Cardiac muscle cell (in vitro differentiated cells and primary cell): ENCODE measurements around the gene LGR6. TPM values are rescaled to one million over a fixed set of nuclear protein-coding genes. Genes with fewer than 3 reads are reported as not detected.

ENCODE experiments used
- DNase-seq, 2 donors: peaks; one replicate each; pipeline versions ENCODE4 v3.0.0 to v3.0.0-alpha.2; 2010 to 2017; ENCODE audit warnings: low read depth in 1 of 2, low spot score in 1 of 2
- H3K27ac ChIP-seq: fragments of 200-600 bp; sonication (generic); 2 replicates; pipeline ENCODE4 v1.5.1; 2016
- H3K27me3 ChIP-seq: fragments of 200-600 bp; sonication (generic); 2 replicates; pipeline ENCODE4 v1.6.0; 2016; ENCODE audit warnings: control low read depth
- H3K36me3 ChIP-seq: fragments of 200-600 bp; sonication (generic); 2 replicates; pipeline ENCODE4 v1.5.1; 2016; ENCODE audit warnings: control low read depth
- H3K4me1 ChIP-seq: fragments of 200-600 bp; sonication (generic); 2 replicates; pipeline ENCODE4 v1.8.1; 2017; ENCODE audit warnings: low read depth, mild to moderate bottlenecking, mixed run types
- H3K4me3 ChIP-seq: fragments of 200-600 bp; sonication (generic); 2 replicates; pipeline ENCODE4 v1.5.1; 2016; ENCODE audit warnings: mild to moderate bottlenecking
- H3K9me3 ChIP-seq: fragments of 200-600 bp; sonication (generic); 2 replicates; pipeline ENCODE4 v1.5.1; 2017; ENCODE audit warnings: low read depth, mild to moderate bottlenecking, control low read depth
- polyA plus RNA-seq: library from polyadenylated mRNA; unstranded; fragments of >200 nt; fragmentation: Nextera tagmentation; extraction: Ambion mirVana; gene quantifications from 2 replicates; pipeline ENCODE4 v1.2.1, GENCODE V29; 2016
- total RNA-seq: library from RNA; depleted of rRNA; stranded (reverse); fragments of >200 nt; gene quantifications from 2 replicates; pipeline ENCODE4 v1.2.3, GENCODE V29; 2016
- TF ChIP-seq, protein P1 (sequence below): IDR thresholded peaks from 2 replicates; pipeline ENCODE4 v1.5.1; 2012; ENCODE audit warnings: low read depth, mild to moderate bottlenecking, low read length

LGR6 gene
- total and polyA plus RNA-seq, 2 experiments from 2014 or later: 0.16 TPM; not detected in 1

DNA sequence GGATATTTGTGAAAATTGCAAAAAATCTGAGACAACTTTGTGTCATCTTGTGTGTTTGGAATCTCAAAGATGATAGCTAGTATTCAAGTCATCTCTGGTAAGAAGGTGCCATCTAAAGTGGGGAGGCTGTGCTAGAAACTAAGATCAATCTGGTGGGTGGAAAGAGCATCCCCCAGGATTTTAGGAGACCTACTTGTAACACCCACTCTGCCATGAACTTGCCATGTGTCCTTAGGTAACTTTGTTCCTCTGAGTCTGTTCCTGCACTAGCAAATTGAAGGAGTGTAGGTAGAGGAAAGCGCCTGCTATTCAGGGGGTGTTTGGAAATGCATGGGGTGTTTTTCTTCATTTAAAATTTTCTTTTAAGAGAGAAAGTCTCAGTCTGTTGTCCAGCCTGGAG lies 24.4 kb downstream of the LGR6 start:
- Histone ChIP-seq H3K27ac (no peak overlapping the region), H3K36me3 (no peaks in the 10 kb centered on the region), H3K4me1 (no peaks in the 10 kb centered on the region), H3K27me3 (peaks cover 52% of the 10 kb centered on the region), H3K9me3 (no peaks in the 10 kb centered on the region), H3K4me3 (no peak overlapping the region)
- no peak for DNase-seq
- TF ChIP-seq, protein P1, sequence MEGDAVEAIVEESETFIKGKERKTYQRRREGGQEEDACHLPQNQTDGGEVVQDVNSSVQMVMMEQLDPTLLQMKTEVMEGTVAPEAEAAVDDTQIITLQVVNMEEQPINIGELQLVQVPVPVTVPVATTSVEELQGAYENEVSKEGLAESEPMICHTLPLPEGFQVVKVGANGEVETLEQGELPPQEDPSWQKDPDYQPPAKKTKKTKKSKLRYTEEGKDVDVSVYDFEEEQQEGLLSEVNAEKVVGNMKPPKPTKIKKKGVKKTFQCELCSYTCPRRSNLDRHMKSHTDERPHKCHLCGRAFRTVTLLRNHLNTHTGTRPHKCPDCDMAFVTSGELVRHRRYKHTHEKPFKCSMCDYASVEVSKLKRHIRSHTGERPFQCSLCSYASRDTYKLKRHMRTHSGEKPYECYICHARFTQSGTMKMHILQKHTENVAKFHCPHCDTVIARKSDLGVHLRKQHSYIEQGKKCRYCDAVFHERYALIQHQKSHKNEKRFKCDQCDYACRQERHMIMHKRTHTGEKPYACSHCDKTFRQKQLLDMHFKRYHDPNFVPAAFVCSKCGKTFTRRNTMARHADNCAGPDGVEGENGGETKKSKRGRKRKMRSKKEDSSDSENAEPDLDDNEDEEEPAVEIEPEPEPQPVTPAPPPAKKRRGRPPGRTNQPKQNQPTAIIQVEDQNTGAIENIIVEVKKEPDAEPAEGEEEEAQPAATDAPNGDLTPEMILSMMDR: no peak

DNA sequence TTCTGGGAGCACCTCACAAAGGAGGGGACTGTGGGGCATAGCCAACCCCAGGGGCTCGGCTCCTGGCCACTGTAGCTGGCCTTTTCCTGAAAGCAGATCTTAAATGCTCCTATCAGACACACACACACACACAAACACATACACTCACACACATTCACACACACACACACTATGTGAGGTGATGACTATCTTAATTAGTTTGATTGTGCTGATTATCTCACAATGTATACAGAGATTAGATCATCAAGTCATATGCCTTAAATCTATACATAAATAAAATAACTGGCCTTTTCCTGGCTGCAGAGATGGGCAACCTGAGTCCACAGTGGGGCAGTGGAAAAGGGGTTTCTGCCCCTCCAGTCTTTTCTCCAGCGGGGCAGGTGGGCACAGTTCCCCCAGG lies 27.1 kb downstream of the LGR6 start:
- no peaks in the 10 kb centered on the region for H3K36me3 ChIP-seq
- TF ChIP-seq, protein P1: no peak
- H3K4me1 ChIP-seq: peaks cover 13% of the 10 kb centered on the region
- H3K9me3 ChIP-seq: no peaks in the 10 kb centered on the region
- no peak for DNase-seq
- no peak overlapping the region for H3K27ac ChIP-seq
- H3K27me3 ChIP-seq: peaks cover 24% of the 10 kb centered on the region
- no peak overlapping the region for H3K4me3 ChIP-seq

DNA sequence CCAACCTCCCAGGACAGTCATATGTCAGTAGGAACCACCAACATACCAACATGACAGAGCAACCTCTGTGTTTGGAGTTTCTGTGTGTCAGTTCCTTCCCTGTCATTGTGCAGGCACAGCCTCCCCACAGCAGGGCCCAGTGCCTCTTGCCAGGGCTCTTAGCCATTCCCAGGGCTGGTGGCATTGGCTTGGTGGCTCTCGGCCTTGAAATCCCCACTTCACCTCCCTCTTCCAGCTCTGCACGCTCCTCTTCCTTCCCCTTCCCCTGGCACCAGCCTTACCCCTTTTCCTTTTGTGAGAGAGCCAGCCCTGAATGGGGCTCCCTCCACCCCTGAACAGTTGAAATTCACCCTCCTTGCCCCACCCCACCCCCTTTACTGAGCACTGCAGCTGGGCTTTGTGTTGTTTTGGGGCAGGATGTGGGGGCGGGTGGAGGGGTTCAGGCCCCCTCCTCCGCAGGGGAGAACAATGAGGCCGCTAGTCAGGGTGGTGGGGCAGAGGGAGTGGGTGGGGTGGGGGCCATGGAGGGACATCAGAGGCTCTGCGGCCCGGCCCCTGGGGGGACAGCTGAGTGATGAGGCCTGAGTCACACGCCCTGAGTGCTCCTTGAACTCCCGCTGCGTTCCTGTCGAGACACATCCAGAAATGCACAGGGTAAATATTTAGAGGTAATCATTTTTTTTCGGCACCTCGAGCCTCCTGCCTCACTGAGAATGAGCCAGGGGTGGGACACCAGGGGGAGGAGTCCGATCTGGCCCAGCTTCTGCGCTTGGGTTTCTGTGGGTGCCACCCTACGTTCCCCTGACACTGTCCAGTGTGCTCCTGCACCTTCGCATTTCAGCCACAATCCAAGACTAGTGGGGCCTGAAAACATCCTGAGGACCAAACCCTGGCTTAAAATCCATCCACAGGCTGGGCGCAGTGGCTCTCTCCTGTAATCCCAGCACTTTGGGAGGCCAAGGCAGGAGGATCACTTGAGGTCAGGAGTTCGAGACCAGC lies 28.6 kb downstream of the LGR6 start:
- no peak overlapping the region for H3K27ac ChIP-seq
- no peaks in the 10 kb centered on the region for H3K9me3 ChIP-seq
- H3K27me3 ChIP-seq: peaks cover 17% of the 10 kb centered on the region
- no peak overlapping the region for H3K4me3 ChIP-seq
- H3K4me1 ChIP-seq: peaks cover 13% of the 10 kb centered on the region
- DNase-seq: no peak
- TF ChIP-seq, protein P1: no peak
- no peaks in the 10 kb centered on the region for H3K36me3 ChIP-seq

DNA sequence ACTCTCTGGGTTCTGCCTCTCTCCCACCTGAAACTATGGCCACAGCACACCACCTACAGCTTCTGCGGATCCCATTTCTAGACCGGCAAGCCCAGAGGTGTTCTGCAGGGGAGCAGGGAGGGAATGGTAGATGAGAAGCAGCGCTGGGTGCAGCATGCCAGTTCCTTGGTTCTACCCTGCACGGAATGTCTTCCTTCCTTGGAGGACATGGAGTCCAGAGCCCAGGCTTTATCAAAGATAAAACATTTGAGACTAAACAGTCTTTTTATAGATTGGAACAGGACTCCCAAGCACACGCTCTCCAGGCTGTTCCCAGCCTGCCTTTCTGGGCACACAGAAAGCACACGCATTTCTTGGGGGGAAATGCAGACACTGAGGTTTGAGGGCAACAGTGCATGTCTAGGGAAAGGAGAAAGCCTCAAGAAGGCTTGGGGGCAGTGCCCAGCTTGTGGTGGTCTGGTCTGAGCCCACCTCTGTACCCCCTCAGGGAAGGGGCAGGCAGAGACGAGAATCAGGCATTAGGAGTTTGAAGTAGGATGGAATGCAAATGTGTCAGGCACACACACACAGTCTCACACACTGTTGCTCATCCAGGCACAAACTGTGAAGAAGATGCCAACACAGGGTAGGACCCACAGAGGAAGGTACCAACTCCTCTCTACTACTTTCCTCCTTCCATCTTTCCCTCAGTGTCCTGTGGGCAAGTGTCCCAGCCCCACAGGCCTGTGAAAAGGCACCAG lies 29.7 kb downstream of the LGR6 start:
- Histone ChIP-seq H3K9me3 (no peaks in the 10 kb centered on the region), H3K4me1 (peaks cover 13% of the 10 kb centered on the region), H3K36me3 (no peaks in the 10 kb centered on the region), H3K27me3 (peaks cover 6% of the 10 kb centered on the region), H3K4me3 (no peak overlapping the region), H3K27ac (no peak overlapping the region)
- DNase-seq: no peak
- TF ChIP-seq, protein P1: no peak

DNA sequence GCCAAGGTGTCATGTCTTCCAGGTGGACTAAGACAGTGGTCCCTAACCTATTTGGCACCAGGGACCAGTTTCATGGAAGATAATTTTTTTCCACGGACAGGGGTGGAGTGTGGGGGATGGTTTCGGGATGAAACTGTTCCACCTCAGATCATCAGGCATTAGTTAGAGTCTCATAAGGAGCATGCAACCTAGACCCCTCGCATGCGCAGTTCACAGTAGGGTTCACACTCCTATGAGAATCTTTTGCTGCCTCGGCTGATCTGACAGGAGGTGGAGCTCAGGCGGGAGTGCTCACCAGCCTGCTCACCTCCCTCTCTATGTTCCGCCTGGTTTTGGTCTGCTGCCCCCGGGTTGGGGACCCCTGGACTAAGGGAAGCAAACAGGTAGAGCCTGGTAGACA lies 30.9 kb downstream of the LGR6 start:
- DNase-seq: no peak
- Histone ChIP-seq H3K4me3 (no peak overlapping the region), H3K9me3 (no peaks in the 10 kb centered on the region), H3K27me3 (no peaks in the 10 kb centered on the region), H3K27ac (no peak overlapping the region), H3K36me3 (no peaks in the 10 kb centered on the region), H3K4me1 (peaks cover 13% of the 10 kb centered on the region)
- TF ChIP-seq, protein P1: no peak
